Posterior cingulate gyrus (tissue), 11 donors: ENCODE data around the gene TNRC6C.
A peak's percentile ranks its signal among the peaks of the same experiment; 100 is the strongest.
"Not testable (repeated sequence)": the region's sequence is repeated elsewhere in the genome, so short reads cannot be mapped to it uniquely, and the experiment has no call there.

ENCODE experiments used
- DNase-seq, 10 donors: peaks; one replicate each; pipeline versions ENCODE4 v3.0.0 to v3.0.0-alpha.2; 2020 to 2021; ENCODE audit warnings: mixed read lengths in 3 of 10
- intact Hi-C: fragments of 100-400 bp; cut with DNase I; formaldehyde crosslinking; loops from one replicate; pipeline ENCODE4 v1.15.1; 2023

TNRC6C gene

GRCh38 chr17:78040440-78041385, 82.2 kb downstream of the TNRC6C start:
- intact Hi-C loops: loop anchor here (5.0 kb wide), 1 partner anchor 37 kb away; no protein-coding TSS in a partner anchor

GRCh38 chr17:78041386-78042179, 83.1 kb downstream of the TNRC6C start:
- intact Hi-C loops: loop anchor here (5.0 kb wide), 1 partner anchor 36 kb away; no protein-coding TSS in a partner anchor
- no peak for DNase-seq

More at GRCh38 chr17:78040440-78041385, 82.2 kb downstream of the TNRC6C start:
- peak; percentile 53 to 96 (median 74) for DNase-seq

GRCh38 chr17:78042542-78042941, 84.0 kb downstream of the TNRC6C start:
- DNase-seq: no peak
- intact Hi-C loops: loop anchor here (5.0 kb wide), 1 partner anchor 35 kb away; no protein-coding TSS in a partner anchor

DNA sequence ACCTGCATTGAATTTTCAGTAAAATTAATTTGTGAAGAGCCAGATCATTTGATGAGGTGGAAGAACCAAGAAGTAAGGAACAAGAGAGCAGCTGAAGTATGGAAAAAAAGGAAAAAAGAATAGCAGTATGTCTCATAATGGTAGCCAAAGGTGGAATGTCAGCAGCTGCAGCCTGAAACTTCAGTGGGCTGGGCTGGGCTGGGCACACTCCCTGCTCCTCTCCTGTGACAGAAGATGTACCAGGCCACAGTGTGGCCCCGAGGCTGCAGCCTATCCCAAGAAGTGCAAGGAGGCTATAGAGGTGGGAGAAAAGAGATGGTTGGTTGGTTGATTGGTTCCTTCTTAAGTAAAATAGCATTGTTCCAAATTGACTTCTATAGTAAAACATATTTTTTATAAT, 84.5 kb downstream of the TNRC6C start:
- DNase-seq: no peak
- intact Hi-C loops: loop anchor here (5.0 kb wide), 1 partner anchor 34 kb away; no protein-coding TSS in a partner anchor

DNA sequence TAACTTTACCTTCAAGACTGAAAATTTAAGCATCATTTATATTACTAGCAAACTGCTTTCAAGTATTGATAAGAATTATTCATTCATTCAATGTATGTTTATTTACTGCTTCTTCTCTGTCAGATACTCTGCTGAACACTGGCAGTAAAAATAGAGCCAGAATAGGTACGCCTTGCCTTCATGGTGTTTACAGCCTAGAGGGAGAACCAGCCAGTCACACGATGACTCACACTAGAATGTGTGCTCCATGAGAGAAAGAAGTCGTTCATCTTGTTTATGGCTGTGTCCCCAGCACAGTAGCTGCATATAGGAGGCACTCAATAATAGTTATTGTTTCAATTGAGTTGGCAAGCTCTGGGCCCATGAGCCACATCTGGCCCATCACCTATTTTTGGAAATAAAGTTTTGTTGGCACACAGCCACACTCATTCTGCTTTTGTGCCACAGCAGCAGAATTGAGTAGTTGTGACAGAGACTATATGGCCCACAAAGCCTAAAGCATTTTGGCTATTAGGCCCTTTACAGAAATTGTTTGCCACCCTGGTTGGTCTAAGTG, 85.9 kb downstream of the TNRC6C start:
- intact Hi-C loops: loop anchor here (5.0 kb wide), 1 partner anchor 33 kb away; no protein-coding TSS in a partner anchor
- DNase-seq: no peak

DNA sequence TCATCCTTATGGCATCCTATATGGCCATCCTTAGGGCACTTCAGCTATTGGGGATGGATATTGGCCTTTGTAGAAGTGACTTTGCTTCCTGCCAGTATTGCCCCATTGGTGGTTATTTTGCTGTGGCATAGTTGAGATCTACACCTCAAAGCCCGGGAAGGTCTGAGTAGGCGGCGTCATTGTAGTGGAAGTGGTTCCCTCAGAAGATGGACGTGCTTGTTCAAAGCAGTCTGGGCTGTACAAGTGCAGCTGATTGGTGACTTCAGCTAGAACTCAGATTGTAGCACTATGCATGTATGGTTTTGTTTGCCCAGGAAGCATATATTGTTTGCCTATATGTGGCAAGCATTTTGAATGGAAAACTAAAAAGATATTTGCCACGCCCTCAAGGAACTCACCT, 86.8 kb downstream of the TNRC6C start:
- intact Hi-C loops: no loop called here
- no peak for DNase-seq

DNA sequence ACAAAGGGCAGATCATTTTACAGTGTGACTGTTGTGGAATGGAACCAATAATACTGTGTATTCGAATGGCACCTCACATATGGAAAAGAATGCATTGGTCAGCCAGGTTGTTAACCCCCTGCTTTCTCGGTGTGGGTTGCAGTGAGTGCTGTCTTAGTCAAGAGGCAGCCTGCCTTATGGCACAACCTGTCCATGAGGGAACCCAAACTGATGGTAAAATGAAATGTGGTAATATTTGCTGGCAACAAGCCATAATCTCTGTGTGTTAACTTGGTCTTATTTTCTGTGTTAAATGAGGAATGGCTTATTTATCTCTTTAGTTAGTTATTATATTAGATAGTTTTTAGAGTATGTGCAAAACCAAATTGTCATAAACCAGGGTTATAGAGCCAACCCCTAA, 88.4 kb downstream of the TNRC6C start:
- intact Hi-C loops: no loop called here
- DNase-seq: no peak

DNA sequence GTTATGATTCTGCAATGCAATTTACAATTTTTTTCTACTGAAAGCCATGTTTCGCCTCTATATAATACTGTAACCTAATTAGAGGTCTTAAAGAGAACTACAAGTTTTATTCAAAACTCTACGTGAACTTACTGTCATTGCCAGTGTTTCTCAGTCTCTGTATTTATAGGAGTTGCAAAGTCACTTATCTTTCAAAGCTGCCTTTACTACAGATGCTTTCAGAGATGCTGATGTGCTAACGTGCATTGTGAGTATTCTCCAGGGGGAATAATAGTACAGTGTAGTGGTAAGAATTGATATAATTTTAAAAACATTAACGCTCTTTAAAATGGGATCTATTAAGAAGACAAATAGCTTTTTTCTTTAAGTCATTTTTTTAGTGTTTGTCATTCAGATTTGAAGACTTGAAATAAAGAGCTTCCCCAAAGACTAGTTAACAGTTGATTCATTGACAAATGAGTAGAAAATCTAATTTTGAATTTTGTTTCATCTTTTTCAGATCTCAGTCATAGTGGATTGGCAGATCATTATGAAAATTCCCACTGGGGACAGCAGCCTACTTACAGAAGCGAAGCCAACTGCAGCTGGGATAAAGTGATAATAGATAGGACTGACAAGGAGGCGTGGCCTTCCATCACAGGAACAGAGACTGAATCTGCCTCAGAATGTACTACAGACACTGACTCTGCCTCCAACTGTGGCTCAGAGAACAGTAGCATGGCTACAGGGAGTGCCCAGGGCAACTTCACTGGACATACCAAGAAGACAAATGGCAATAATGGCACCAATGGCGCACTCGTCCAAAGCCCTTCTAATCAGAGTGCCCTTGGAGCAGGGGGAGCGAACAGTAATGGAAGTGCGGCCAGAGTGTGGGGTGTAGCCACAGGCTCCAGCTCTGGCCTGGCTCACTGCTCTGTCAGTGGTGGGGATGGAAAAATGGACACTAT, 90.1 kb downstream of the TNRC6C start:
- no peak for DNase-seq
- intact Hi-C loops: no loop called here

DNA sequence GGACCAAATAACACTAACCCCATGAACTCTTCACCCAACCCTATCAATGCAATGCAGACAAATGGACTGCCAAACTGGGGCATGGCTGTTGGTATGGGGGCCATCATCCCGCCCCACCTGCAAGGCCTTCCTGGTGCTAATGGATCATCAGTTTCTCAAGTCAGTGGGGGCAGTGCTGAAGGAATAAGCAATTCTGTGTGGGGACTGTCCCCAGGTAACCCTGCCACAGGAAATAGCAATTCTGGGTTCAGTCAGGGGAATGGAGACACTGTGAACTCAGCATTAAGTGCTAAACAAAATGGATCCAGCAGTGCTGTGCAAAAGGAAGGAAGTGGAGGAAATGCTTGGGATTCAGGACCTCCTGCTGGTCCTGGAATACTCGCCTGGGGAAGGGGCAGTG, 91.1 kb downstream of the TNRC6C start:
- intact Hi-C loops: no loop called here
- DNase-seq: no peak

- DNase-seq: no peak
- intact Hi-C loops: no loop called here
Measured at GRCh38 chr17:78051186-78051972, 92.9 kb downstream of the TNRC6C start.

DNA sequence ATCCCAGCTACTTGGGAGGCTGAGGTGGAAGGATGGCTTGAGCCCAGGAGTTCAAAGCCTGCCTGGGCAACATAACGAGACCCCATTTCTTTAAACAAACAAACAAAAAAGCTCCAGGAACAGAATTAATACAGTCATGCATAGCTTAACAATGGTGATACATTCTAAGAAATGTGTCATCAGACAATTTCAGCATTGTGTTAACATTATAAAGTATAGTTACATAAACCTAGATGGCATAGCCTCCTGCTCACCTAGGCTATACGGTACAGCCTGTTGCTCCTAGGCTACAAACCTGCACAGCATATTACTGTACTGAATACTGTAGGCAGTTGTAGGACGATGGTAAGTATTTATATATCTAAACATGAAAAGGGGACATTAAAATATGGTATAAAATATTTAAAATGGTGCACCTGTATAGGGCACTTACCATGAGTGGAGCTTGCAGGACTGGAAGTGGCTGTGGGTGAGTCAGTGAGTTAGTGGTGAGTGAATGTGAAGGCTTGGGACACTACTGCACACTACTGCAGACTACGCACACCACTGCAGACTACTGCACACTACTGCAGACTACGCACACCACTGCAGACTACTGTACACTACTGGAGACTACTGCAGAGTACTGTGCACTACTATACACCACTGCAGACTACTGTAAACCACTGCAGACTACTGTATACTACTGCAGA, 95.4 kb downstream of the TNRC6C start:
- intact Hi-C loops: no loop called here

DNA sequence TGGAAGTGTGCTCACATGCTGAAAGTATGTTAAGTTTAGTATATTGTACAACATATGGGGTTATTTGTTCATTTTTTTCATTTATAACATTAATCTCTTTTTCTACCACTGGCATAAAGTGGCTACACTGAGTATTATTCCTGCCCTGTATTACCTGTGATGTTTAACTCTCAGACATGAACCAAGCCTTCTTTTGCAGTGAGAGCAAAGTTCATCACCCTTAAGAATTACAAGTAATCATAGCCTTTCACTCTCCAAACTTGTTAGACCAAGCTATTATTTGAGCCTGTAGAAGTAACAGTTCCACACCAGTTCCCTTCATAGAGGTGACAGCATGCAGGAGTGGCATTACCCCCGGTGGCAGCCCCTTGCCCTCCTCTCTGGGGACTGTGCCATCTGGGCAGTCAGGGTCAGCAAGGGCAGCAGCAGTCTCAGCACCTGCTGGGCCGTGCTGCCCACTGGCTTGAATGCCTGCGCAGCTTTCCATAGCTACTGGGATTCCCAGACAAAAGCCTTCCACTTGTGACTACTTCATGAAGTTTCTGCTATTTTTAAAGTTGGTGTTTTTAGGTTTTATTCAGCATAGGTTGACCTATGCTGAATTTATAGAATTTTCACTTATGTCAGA, 98.7 kb downstream of the TNRC6C start:
- intact Hi-C loops: no loop called here
- DNase-seq: no peak

More for the DNA sequence above, 95.4 kb downstream of the TNRC6C start:
- DNase-seq: no peak

DNA sequence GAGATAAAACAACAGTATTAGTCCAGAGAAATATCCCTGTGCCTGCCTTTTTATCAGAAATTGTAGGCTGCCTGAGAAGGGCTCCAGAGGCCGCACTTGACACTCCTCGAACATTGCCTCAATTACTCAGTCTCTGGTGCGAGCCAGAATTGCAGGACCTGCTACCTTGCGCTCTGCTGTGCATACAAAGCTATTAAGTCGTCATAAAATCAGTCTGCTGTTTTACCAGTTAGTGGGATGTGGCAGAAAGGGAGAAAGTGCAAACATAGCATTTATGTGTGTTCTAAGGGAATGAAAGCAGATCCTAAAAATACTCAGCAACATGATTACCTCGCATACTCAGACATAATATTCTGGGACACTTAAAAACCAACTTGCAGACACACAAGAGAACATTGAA, 99.5 kb downstream of the TNRC6C start:
- intact Hi-C loops: no loop called here
- no peak for DNase-seq

- intact Hi-C loops: no loop called here
- DNase-seq: no peak
Measured at GRCh38 chr17:78058581-78058980, 100.1 kb downstream of the TNRC6C start.

DNA sequence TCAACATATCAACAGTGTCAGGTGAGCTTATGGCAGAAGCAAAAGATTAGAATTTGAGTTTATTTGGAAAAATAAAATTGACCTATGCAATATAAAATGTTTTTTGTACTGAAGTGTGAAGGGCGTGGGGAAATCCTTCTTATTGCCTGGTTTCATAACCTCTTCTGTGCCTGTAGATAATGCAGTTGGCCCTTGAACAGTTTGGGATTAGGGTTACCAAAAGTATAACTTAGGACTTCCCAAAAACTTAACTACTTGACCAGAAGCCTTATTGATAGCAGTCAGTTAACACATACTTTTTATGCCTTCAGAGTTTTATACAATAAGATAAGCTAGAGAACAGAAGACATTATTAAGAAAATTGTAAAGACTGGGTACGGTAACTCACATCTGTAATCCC, 104.1 kb downstream of the TNRC6C start:
- intact Hi-C loops: no loop called here
- DNase-seq: no peak

- intact Hi-C loops: no loop called here
Measured at GRCh38 chr17:78063489-78063888, 105.0 kb downstream of the TNRC6C start.

DNA sequence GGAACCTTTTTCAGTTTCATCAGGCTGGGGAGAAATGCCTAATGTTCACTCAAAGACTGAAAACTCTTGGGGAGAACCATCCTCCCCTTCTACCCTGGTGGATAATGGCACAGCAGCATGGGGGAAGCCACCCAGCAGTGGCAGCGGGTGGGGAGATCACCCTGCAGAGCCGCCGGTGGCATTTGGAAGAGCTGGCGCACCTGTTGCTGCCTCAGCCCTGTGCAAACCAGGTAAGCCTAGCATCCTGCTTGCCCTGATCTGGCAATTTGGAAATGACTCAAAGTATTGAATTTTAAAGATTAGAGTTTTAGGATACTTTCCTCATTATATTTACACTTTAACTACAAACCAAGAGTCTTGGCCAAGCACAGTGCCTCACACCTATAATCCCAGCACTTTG, 106.2 kb downstream of the TNRC6C start:
- DNase-seq: no peak
- intact Hi-C loops: no loop called here

More at GRCh38 chr17:78063489-78063888, 105.0 kb downstream of the TNRC6C start:
- no peak for DNase-seq

DNA sequence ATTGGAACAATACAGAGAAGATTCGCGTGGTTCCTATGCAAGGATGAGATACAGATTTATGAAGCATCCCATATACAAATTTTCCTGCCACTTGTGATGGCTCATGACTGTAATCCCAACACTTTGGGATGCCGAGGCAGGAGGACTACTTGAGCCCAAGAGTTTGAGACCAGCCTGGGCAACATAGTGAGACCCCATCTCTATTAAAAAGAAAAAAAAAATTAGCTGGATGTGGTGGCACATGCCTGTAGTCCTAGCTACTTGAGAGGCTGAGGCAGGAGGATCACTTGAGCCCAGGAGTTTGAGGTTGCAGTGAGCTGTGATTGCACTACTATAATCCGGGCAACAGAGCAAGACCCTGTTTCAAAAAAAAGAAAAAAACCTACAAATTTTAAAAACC, 108.5 kb downstream of the TNRC6C start:
- DNase-seq, intact Hi-C loops: not testable (repeated sequence)
